Uterus (tissue), 2 donors: ENCODE results near the gene ARHGEF19.

ENCODE experiments used
- CTCF ChIP-seq, 4 experiments: fragments of 200-600 bp in 2 of 4; fragments of 450-650 bp in 2 of 4; sonication (generic) in 2 of 4; IDR thresholded peaks; one replicate each; pipeline ENCODE4 v1.5.1; 2016 to 2019; ENCODE audit warnings: antibody characterized with exemption in 4 of 4, mild to moderate bottlenecking in 2 of 4, moderate library complexity in 1 of 4
- POLR2A ChIP-seq, 2 donors: fragments of 450-650 bp; IDR thresholded peaks; one replicate each; pipeline ENCODE4 v1.6.1; 2016; ENCODE audit warnings: antibody characterized with exemption in 2 of 2, mild to moderate bottlenecking in 1 of 2, moderate library complexity in 1 of 2

GRCh38 chr1:16204634-16205333 lies 7.7 kb downstream of the ARHGEF19 start:
- TF ChIP-seq POLR2A (IDR thresholded peaks at IDR 0.05): no peak
- peak in 3 of 4 experiments; percentile 14 to 42 (median 18) for TF ChIP-seq CTCF (IDR thresholded peaks at IDR 0.05)
